HepG2 (cell line): ENCODE results near the gene RPGRIP1. TPM values are rescaled to one million over a fixed set of nuclear protein-coding genes. Genes with fewer than 3 reads are reported as not detected.

Experiments used
- BRCA1 ChIP-seq: sonication (generic); formaldehyde crosslinking; IDR thresholded peaks from 2 replicates; pipeline ENCODE4 v1.4.0; 2020; ENCODE audit warnings: missing genetic modification reagents
- HNRNPK ChIP-seq: fragments of 200-400 bp; formaldehyde crosslinking; IDR thresholded peaks from 2 replicates; pipeline ENCODE4 v1.6.1; 2018; ENCODE audit warnings: low read length, low read depth, moderate library complexity, mild to moderate bottlenecking; ENCODE audit not compliant: poor library complexity, severe bottlenecking
- NBN ChIP-seq: fragments of 450-650 bp; conservative IDR thresholded peaks from 2 replicates; pipeline ENCODE4 v1.6.1; 2017
- SIX1 ChIP-seq: sonication (generic); formaldehyde crosslinking; IDR thresholded peaks from 2 replicates; pipeline ENCODE4 v1.4.0; 2020; ENCODE audit warnings: missing genetic modification reagents, borderline replicate concordance
- SP2 ChIP-seq: sonication (generic); formaldehyde crosslinking; IDR thresholded peaks from 2 replicates; pipeline ENCODE4 v1.5.1; 2020; ENCODE audit warnings: mild to moderate bottlenecking, missing genetic modification reagents
- WIZ ChIP-seq: sonication (generic); formaldehyde crosslinking; IDR thresholded peaks from 2 replicates; pipeline ENCODE4 v1.5.1; 2020; ENCODE audit warnings: mild to moderate bottlenecking, missing genetic modification reagents
- ZSCAN21 ChIP-seq: sonication (generic); formaldehyde crosslinking; IDR thresholded peaks from 2 replicates; pipeline ENCODE4 v1.8.0; 2022; ENCODE audit warnings: mild to moderate bottlenecking, missing genetic modification reagents, moderate library complexity, borderline replicate concordance
- ZSCAN25 ChIP-seq: sonication (generic); formaldehyde crosslinking; IDR thresholded peaks from 2 replicates; pipeline ENCODE4 v1.8.0; 2022; ENCODE audit warnings: mild to moderate bottlenecking, missing genetic modification reagents
- polyA plus RNA-seq, 8 experiments: library from polyadenylated mRNA; depleted of rRNA in 3 of 8; stranded (reverse) in 7 of 8; unstranded in 1 of 8; fragments of >200 nt; fragmentation: Illumina TruSeq in 4 of 8; extraction: Trizol in 4 of 8; gene quantifications; 2 replicates each; pipeline versions ENCODE4 v1.2.1 to v1.2.3, GENCODE V29; 2011 to 2016; ENCODE audit warnings: low read depth in 4 of 8, missing spikeins in 1 of 8, mixed read lengths in 1 of 8; ENCODE audit not compliant: insufficient read depth in 1 of 8
- total RNA-seq, 5 experiments: library from RNA; depleted of rRNA; stranded (reverse); fragments of >200 nt; fragmentation: Illumina TruSeq; extraction: Trizol; gene quantifications; 2 replicates each; pipeline ENCODE4 v1.2.3, GENCODE V29; 2016; ENCODE audit warnings: low read depth in 1 of 5
- TF ChIP-seq, protein P1 (sequence below): sonication (generic); formaldehyde crosslinking; conservative IDR thresholded peaks from 2 replicates; pipeline ENCODE4 v1.4.0; 2020; ENCODE audit warnings: missing genetic modification reagents
- TF ChIP-seq, protein P2 (sequence below): IDR thresholded peaks from 2 replicates; pipeline ENCODE4 v1.4.0; 2020; ENCODE audit warnings: mild to moderate bottlenecking, missing genetic modification reagents
- TF ChIP-seq, protein P3 (sequence below), 2 experiments: fragments of 450-650 bp in 1 of 2; sonication (generic) in 1 of 2; formaldehyde crosslinking in 1 of 2; IDR thresholded peaks; 2 replicates each; pipeline versions ENCODE4 v1.6.1 to v1.8.0; 2016 to 2022; ENCODE audit warnings: antibody characterized with exemption in 1 of 2, mild to moderate bottlenecking in 1 of 2, missing genetic modification reagents in 1 of 2

RPGRIP1 gene
- total and polyA plus RNA-seq, 2 of the 13 experiments (the other 11 are each of a cell fraction or from before 2014, with no cell fraction given) = 0.13 to 1.1 TPM

DNA sequence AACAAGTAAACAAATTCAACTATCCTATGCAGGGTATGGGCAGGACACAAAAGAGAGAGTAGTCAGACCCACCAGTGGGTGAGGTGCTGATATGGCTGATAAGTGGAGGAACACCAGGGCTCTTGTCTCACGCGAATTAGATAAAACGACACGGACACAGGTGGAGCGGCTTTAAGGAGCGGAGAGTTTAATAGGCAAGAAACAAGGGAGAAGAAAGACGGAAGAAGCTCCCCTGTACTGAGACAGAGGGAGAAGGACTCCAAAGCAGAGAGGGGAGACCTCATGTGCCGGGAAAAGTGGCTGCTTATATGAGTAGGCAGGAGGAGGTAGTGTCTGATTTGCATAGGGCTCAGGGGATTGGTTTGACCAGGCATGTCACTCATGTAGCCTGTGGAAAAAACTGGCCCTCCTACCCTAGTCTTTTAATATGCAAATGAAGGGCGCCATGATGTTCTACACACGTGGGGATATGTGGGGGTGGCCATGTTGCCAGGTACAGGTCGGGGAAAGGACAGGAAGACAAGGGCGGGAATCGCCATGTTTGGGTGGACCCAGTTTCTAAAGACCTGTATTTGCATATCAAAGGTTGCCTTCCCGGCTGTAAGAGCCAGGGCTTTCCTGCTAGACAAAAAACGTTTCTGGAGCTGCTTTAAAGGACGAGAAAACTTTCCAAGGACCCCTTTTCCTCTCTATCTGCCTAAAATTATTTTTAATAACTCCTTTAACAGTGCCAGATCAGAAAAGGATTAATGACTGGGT is 28.8 kb downstream of the RPGRIP1 start (continued):
- 0 out of 2 replicates have a peak, but pooled peaks have one; percentile 54 for TF ChIP-seq BRCA1 (CRISPR knock-in tag)
- TF ChIP-seq ZSCAN25 = peak; percentile 49; the same call in 1 of the 2 replicates
- no peak for TF ChIP-seq HNRNPK
- TF ChIP-seq ZSCAN21 = no peak
- no peak for TF ChIP-seq NBN
- no peak for TF ChIP-seq SIX1 (CRISPR knock-in tag)
- TF ChIP-seq, protein P1, sequence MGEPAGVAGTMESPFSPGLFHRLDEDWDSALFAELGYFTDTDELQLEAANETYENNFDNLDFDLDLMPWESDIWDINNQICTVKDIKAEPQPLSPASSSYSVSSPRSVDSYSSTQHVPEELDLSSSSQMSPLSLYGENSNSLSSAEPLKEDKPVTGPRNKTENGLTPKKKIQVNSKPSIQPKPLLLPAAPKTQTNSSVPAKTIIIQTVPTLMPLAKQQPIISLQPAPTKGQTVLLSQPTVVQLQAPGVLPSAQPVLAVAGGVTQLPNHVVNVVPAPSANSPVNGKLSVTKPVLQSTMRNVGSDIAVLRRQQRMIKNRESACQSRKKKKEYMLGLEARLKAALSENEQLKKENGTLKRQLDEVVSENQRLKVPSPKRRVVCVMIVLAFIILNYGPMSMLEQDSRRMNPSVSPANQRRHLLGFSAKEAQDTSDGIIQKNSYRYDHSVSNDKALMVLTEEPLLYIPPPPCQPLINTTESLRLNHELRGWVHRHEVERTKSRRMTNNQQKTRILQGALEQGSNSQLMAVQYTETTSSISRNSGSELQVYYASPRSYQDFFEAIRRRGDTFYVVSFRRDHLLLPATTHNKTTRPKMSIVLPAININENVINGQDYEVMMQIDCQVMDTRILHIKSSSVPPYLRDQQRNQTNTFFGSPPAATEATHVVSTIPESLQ (CRISPR knock-in tag) = no peak
- TF ChIP-seq, protein P2, sequence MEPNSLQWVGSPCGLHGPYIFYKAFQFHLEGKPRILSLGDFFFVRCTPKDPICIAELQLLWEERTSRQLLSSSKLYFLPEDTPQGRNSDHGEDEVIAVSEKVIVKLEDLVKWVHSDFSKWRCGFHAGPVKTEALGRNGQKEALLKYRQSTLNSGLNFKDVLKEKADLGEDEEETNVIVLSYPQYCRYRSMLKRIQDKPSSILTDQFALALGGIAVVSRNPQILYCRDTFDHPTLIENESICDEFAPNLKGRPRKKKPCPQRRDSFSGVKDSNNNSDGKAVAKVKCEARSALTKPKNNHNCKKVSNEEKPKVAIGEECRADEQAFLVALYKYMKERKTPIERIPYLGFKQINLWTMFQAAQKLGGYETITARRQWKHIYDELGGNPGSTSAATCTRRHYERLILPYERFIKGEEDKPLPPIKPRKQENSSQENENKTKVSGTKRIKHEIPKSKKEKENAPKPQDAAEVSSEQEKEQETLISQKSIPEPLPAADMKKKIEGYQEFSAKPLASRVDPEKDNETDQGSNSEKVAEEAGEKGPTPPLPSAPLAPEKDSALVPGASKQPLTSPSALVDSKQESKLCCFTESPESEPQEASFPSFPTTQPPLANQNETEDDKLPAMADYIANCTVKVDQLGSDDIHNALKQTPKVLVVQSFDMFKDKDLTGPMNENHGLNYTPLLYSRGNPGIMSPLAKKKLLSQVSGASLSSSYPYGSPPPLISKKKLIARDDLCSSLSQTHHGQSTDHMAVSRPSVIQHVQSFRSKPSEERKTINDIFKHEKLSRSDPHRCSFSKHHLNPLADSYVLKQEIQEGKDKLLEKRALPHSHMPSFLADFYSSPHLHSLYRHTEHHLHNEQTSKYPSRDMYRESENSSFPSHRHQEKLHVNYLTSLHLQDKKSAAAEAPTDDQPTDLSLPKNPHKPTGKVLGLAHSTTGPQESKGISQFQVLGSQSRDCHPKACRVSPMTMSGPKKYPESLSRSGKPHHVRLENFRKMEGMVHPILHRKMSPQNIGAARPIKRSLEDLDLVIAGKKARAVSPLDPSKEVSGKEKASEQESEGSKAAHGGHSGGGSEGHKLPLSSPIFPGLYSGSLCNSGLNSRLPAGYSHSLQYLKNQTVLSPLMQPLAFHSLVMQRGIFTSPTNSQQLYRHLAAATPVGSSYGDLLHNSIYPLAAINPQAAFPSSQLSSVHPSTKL = peak; percentile 22
- no peak for TF ChIP-seq WIZ (CRISPR knock-in tag)
- TF ChIP-seq, protein P3, sequence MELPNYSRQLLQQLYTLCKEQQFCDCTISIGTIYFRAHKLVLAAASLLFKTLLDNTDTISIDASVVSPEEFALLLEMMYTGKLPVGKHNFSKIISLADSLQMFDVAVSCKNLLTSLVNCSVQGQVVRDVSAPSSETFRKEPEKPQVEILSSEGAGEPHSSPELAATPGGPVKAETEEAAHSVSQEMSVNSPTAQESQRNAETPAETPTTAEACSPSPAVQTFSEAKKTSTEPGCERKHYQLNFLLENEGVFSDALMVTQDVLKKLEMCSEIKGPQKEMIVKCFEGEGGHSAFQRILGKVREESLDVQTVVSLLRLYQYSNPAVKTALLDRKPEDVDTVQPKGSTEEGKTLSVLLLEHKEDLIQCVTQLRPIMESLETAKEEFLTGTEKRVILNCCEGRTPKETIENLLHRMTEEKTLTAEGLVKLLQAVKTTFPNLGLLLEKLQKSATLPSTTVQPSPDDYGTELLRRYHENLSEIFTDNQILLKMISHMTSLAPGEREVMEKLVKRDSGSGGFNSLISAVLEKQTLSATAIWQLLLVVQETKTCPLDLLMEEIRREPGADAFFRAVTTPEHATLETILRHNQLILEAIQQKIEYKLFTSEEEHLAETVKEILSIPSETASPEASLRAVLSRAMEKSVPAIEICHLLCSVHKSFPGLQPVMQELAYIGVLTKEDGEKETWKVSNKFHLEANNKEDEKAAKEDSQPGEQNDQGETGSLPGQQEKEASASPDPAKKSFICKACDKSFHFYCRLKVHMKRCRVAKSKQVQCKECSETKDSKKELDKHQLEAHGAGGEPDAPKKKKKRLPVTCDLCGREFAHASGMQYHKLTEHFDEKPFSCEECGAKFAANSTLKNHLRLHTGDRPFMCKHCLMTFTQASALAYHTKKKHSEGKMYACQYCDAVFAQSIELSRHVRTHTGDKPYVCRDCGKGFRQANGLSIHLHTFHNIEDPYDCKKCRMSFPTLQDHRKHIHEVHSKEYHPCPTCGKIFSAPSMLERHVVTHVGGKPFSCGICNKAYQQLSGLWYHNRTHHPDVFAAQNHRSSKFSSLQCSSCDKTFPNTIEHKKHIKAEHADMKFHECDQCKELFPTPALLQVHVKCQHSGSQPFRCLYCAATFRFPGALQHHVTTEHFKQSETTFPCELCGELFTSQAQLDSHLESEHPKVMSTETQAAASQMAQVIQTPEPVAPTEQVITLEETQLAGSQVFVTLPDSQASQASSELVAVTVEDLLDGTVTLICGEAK (IDR thresholded peaks at IDR 0.05) = 0 out of 2 replicates have a peak, but pooled peaks have one; percentile 7
- TF ChIP-seq, protein P3 (CRISPR knock-in tag; IDR thresholded peaks at IDR 0.05) = no peak
- peak; percentile 72 for TF ChIP-seq SP2
